OCI-LY1 (cell line): Measurements from ENCODE around the gene TMEM220.

ENCODE experiments used
- CTCF ChIP-seq: fragments of 200-600 bp; sonication (generic), shearing (Covaris generic); IDR thresholded peaks from 2 replicates; pipeline ENCODE4 v1.5.1; 2017; ENCODE audit warnings: mild to moderate bottlenecking, antibody characterized with exemption, low read length, moderate library complexity, mixed read lengths
- EZH2 ChIP-seq: fragments of 200-600 bp; sonication (generic), shearing (Covaris generic); IDR thresholded peaks from 2 replicates; pipeline ENCODE4 v1.8.0; 2017; ENCODE audit warnings: borderline replicate concordance, mixed run types, mild to moderate bottlenecking, antibody characterized with exemption, low read length, moderate library complexity, mixed read lengths

- TF ChIP-seq CTCF (peak; percentile 28), EZH2 (no peak)
Measured at GRCh38 chr17:10697092-10698081, 32.4 kb downstream of the TMEM220 start, which contains the start of the genes ADPRM and SCO1.
